HEK293 (cell line): ENCODE data around the gene RPS15.

Source experiments
- CTCF ChIA-PET: fragments of 350-600 bp; formaldehyde crosslinking; extraction: SDS; loops from one replicate; lab custom pipeline; 2021; ENCODE audit warnings: antibody characterized with exemption; lab: Yijun Ruan, JAX
- POLR2A ChIA-PET: fragments of 300-600 bp; formaldehyde crosslinking; extraction: SDS; loops from one replicate; lab custom pipeline; 2020; ENCODE audit warnings: antibody characterized with exemption, inconsistent platforms; lab: Yijun Ruan, JAX
- H3K27ac ChIP-seq: fragments of 200-500 bp; sonication (Bioruptor generic); 2 replicates; pipeline ENCODE4 v1.5.1; 2014; ENCODE audit warnings: low read depth, low read length, control low read depth, inconsistent platforms; ENCODE audit errors: extremely low read depth
- H3K36me3 ChIP-seq, 2 experiments: fragments of 200-500 bp in 1 of 2; sonication (Bioruptor generic) in 1 of 2; 1 replicate in 1 of 2; 2 replicates in 1 of 2; pipeline ENCODE4 v1.5.1; 2014 to 2017; ENCODE audit warnings: inconsistent platforms in 2 of 2, low read length in 2 of 2; ENCODE audit not compliant: control insufficient read depth in 2 of 2, insufficient read depth in 1 of 2
- H3K4me1 ChIP-seq: fragments of 200-500 bp; sonication (Bioruptor generic); 2 replicates; pipeline ENCODE4 v1.5.1; 2014; ENCODE audit warnings: mild to moderate bottlenecking, low read length, inconsistent platforms; ENCODE audit not compliant: control insufficient read depth, insufficient read depth
- H3K4me3 ChIP-seq: 2 replicates; pipeline ENCODE4 v1.5.1; 2011; ENCODE audit warnings: low read depth, mild to moderate bottlenecking, control low read depth, low read length, moderate library complexity
- H3K9me3 ChIP-seq: fragments of 200-500 bp; sonication (Bioruptor generic); 2 replicates; pipeline ENCODE4 v1.5.1; 2014; ENCODE audit warnings: low read depth, low read length, inconsistent platforms; ENCODE audit not compliant: control insufficient read depth, insufficient read depth
- HIC1 ChIP-seq: fragments of 450-650 bp; formaldehyde crosslinking; IDR thresholded peaks from 2 replicates; pipeline ENCODE4 v1.5.1; 2016; ENCODE audit warnings: missing biosample characterization, missing genetic modification characterization
- INSM2 ChIP-seq: fragments of 450-650 bp; formaldehyde crosslinking; IDR thresholded peaks from 2 replicates; pipeline ENCODE4 v1.5.1; 2016; ENCODE audit warnings: missing biosample characterization, missing genetic modification characterization
- OVOL3 ChIP-seq: fragments of 450-650 bp; formaldehyde crosslinking; IDR thresholded peaks from 2 replicates; pipeline ENCODE4 v1.5.1; 2016; ENCODE audit warnings: missing biosample characterization, missing genetic modification characterization
- PRDM6 ChIP-seq: fragments of 450-650 bp; formaldehyde crosslinking; IDR thresholded peaks from 2 replicates; pipeline ENCODE4 v1.5.1; 2017; ENCODE audit warnings: missing biosample characterization, missing genetic modification characterization
- REPIN1 ChIP-seq: fragments of 450-650 bp; formaldehyde crosslinking; IDR thresholded peaks from 2 replicates; pipeline ENCODE4 v1.5.1; 2017; ENCODE audit warnings: missing biosample characterization, missing genetic modification characterization, low read depth
- ZBTB44 ChIP-seq: fragments of 450-650 bp; IDR thresholded peaks from 2 replicates; pipeline ENCODE4 v1.5.1; 2018; ENCODE audit warnings: missing biosample characterization, mild to moderate bottlenecking, missing genetic modification characterization
- ZNF121 ChIP-seq: fragments of 450-650 bp; formaldehyde crosslinking; IDR thresholded peaks from 2 replicates; pipeline ENCODE4 v1.5.1; 2016; ENCODE audit warnings: missing biosample characterization, missing genetic modification characterization
- ZNF223 ChIP-seq: fragments of 450-650 bp; formaldehyde crosslinking; IDR thresholded peaks from 2 replicates; pipeline ENCODE4 v1.5.1; 2016; ENCODE audit warnings: missing biosample characterization, missing genetic modification characterization
- ZNF335 ChIP-seq: fragments of 450-650 bp; formaldehyde crosslinking; conservative IDR thresholded peaks from 2 replicates; pipeline ENCODE4 v1.5.1; 2016; ENCODE audit warnings: missing biosample characterization, missing genetic modification characterization
- ZNF366 ChIP-seq: fragments of 450-650 bp; formaldehyde crosslinking; conservative IDR thresholded peaks from 2 replicates; pipeline ENCODE4 v1.5.1; 2016; ENCODE audit warnings: missing biosample characterization, missing genetic modification characterization
- ZNF391 ChIP-seq: fragments of 450-650 bp; formaldehyde crosslinking; IDR thresholded peaks from 2 replicates; pipeline ENCODE4 v1.5.1; 2016; ENCODE audit warnings: low read depth, missing biosample characterization, missing genetic modification characterization, borderline replicate concordance
- ZNF571 ChIP-seq: fragments of 450-650 bp; formaldehyde crosslinking; IDR thresholded peaks from 2 replicates; pipeline ENCODE4 v1.5.0; 2017; ENCODE audit warnings: missing biosample characterization, missing genetic modification characterization
- ZNF596 ChIP-seq: fragments of 450-650 bp; IDR thresholded peaks from 2 replicates; pipeline ENCODE4 v1.5.0; 2018; ENCODE audit warnings: missing biosample characterization, mild to moderate bottlenecking, missing genetic modification characterization, moderate library complexity
- ZNF623 ChIP-seq: fragments of 450-650 bp; formaldehyde crosslinking; IDR thresholded peaks from 2 replicates; pipeline ENCODE4 v1.5.1; 2016; ENCODE audit warnings: missing biosample characterization, missing genetic modification characterization
- ZNF660 ChIP-seq: fragments of 450-650 bp; IDR thresholded peaks from 2 replicates; pipeline ENCODE4 v1.5.1; 2018; ENCODE audit warnings: missing biosample characterization, mild to moderate bottlenecking, missing genetic modification characterization
- ZNF837 ChIP-seq: fragments of 450-650 bp; formaldehyde crosslinking; IDR thresholded peaks from 2 replicates; pipeline ENCODE4 v1.5.1; 2016; ENCODE audit warnings: missing biosample characterization, missing genetic modification characterization

RPS15 gene

GRCh38 chr19:1401138-1401888 lies 36.9 kb upstream of the RPS15 start, which contains the start of gene GAMT (continued):
- TF ChIP-seq INSM2, result no peak
- no peak for TF ChIP-seq ZNF596 (tag by site-specific recombination)
- no peak for TF ChIP-seq PRDM6 (tag by site-specific recombination)
- 0 out of 2 replicates have a peak, but pooled peaks have one; percentile 18 for TF ChIP-seq ZBTB44 (tag by site-specific recombination)
- TF ChIP-seq ZNF571 (tag by site-specific recombination), result no peak
- TF ChIP-seq ZNF391 (tag by site-specific recombination), result no peak

GRCh38 chr19:1401889-1402217 lies 36.3 kb upstream of the RPS15 start:
- ChIA-PET CTCF (no interaction called here), POLR2A (no interaction called here)

GRCh38 chr19:1402411-1403070 lies 35.7 kb upstream of the RPS15 start:
- Histone ChIP-seq H3K4me3 (no peak overlapping the region), H3K27ac (no peak overlapping the region), H3K4me1 (no peaks in the 10 kb centered on the region), H3K9me3 (no peaks in the 10 kb centered on the region), H3K36me3 (peaks cover 0 to 16% of the 10 kb centered on the region in 2 experiments; a peak in 1 of 3 replicates)
- CTCF ChIA-PET, result interaction anchor here (1.5 kb wide), 1 partner anchor 158 kb away, joined by 3 read pairs; no protein-coding TSS in a partner anchor
- POLR2A ChIA-PET, result interaction anchor here (0.5 to 1.4 kb wide), 3 partner anchors 20 to 982 kb away, joined by 3 to 4 read pairs (median 4); no protein-coding TSS in a partner anchor
- TF ChIP-seq ZNF335 (peak; percentile 82; the same call in 1 of the 2 replicates), HIC1 (tag by site-specific recombination) (peak; percentile 49), ZNF623 (peak; percentile 74), OVOL3 (tag by site-specific recombination) (no peak), ZNF223 (tag by site-specific recombination) (peak; percentile 96)

More at GRCh38 chr19:1401889-1402217, 36.3 kb upstream of the RPS15 start:
- Histone ChIP-seq H3K36me3 (peaks cover 0 to 21% of the 10 kb centered on the region in 2 experiments; a peak in 1 of 3 replicates), H3K27ac (no peak overlapping the region; the same call in 1 of the 2 replicates), H3K4me3 (no peak overlapping the region), H3K4me1 (no peaks in the 10 kb centered on the region), H3K9me3 (no peaks in the 10 kb centered on the region)
- TF ChIP-seq ZNF366 (tag by site-specific recombination) (peak; percentile 62), ZNF121 (peak; percentile 99), ZNF660 (tag by site-specific recombination) (no peak), REPIN1 (tag by site-specific recombination) (no peak), ZNF837 (tag by site-specific recombination) (no peak)
